ENCODE data around the gene OBP2B.
A peak's percentile ranks its signal among the peaks of the same experiment; 100 is the strongest.
"Not testable (repeated sequence)": the region's sequence is repeated elsewhere in the genome, so short reads cannot be mapped to it uniquely, and the experiment has no call there.

The OBP2B gene, protein sequence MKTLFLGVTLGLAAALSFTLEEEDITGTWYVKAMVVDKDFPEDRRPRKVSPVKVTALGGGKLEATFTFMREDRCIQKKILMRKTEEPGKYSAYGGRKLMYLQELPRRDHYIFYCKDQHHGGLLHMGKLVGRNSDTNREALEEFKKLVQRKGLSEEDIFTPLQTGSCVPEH

DNA sequence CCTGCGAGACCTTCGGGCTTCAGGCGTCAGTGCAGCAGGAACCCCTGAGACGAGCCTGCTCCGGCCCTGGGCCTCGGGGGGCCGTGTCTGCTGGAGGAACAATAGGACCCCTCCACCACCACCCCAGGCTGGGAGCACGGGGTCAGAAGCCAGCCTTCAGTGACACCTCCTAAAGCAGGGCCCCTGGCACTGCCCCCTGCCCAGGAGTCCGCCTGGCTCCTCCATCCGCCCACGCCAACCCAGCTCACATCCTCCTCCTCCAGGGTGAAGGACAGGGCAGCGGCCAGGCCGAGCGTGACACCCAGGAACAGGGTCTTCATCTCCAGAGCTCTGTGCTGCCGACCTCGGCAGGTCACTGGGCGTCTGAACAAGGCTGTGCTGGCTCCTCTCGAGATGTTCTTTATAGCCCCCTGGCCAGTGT is at the start of gene OBP2B:
OBP2B (minus strand) TSS at position 371 of the 421 bp plus-strand sequence; CDS start at position 320, 51 bp downstream.
- DNase-seq = not testable (repeated sequence)

DNA sequence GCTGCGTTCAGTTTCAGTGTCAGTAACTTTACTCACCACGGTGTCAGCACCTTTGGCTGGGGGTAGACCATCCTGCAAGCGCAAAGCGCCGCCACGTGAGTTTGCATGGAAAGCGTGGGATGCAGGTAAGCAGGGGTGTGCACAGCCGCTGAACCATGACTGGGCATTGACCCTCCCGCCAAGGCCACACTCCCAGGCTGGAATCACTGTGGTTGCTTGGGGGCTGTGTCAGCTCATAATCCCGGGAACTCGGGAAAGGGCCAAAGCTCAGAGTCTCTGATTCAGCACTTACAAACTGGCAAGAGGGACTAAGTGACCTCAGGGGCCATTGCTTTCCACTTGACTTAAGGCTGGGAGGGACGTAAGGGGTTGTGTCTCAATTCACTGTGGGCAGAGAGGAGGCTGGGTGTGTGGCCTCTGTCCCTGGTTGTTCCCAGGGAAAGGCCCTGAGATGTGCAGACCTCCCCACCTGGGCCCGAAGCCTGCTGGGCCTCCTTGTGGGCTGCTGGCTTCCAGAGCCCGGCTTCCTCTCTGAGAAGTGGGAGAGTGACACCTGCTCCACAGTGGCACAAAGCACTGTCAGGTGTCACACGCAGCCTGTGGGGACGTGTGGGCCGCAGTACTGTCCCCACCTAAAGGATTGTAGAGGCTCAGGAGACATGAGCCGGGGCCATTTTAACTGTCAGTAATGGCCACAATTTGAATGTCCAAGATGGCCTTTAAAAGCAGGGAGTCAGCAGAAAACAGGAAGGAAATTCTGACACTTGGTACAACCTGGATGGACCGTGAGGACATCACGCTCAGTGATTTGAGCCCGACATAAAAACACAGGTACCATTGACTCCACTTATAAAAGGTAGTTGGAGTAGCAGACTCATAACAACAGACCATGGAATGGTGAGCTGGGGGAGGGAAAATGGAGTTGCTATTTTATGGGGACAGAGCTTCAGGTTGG is 49.3 kb upstream of the OBP2B start:
- DNase-seq = no peak

DNA sequence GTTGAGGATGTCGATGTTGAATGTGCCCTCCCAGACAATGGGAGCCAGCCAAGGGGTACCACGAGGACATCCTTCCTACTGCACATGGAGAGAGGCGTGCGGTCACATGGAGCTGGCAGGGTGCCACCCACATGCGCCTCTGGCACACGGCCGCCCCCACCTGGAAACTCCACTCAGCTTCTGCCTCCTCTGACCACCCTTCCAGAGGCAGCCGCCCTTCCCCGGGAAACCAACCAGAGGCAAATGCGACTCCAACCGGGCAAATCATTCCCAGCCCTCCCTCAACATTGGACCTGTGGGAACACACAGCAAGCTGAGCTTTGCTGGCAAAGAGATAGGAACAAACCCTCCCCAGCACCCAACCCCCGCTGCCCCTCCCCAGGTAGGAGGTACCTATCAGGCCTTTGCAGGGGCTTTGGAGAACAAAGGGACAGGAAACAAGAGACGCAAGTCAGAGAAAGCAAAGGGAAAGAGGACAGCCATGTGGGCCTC is 48.5 kb upstream of the OBP2B start:
- DNase-seq = no peak

DNA sequence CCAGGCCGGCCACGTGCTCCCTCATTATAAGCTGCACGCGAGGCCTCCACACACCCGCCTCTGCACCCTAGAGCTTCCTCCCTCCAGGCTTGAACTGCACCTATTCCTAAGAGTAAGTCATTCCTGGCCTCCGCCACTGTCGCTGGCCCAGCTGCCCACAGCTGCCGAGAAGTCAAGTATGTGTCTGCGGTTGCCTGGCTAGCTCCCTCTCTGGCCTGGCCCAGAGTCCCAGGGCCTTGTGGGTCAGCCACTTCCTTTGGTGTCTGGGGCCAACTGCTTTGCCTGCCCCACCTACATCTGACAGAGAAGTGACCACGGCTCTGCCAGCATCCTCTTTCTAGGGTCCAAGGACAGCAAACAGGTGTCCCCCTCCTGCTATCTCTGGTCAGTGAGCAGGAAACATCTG is 47.6 kb upstream of the OBP2B start:
- no peak for DNase-seq

DNA sequence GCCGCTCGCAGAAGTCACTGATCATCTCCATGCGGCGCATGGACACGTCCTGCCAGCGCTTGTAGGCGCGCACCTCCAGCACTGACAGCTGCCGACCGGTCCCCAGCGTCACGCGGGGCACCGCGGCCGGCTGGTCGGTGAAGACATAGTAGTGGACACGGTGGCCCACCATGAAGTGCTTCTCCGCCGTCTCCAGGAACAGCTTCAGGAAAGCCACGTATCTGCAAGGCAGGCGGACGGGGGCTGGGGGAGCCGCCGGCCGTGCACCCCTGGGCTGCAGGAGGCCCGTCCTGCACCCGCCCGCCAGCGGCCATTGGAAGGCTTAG is 47.0 kb upstream of the OBP2B start:
- DNase-seq = no peak

DNA sequence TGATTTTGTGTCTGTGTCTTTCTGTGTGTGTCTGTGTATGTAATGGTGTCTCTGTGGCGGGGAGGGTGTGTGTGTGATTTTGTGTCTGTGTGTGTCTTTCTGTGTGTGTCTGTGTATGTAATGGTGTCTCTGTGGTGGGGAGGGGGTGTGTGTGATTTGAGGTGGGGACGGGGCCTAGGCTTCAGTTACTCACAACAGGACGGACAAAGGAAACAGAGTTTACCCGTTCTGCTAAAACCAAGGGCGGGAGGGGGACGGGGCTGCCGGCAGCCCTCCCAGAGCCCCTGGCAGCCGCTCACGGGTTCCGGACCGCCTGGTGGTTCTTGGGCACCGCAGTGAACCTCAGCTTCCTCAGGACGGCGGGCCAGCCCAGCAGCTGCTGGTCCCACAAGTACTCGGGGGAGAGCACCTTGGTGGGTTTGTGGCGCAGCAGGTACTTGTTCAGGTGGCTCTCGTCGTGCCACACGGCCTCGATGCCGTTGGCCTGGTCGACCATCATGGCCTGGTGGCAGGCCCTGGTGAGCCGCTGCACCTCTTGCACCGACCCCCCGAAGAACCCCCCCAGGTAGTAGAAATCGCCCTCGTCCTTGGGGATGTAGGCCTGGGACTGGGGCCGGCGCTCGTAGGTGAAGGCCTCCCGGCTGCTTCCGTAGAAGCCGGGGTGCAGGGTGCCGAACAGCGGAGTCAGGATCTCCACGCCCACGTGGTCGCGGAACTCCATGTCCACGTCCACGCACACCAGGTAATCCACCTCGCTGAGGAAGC is 46.5 kb upstream of the OBP2B start:
- no peak for DNase-seq

DNA sequence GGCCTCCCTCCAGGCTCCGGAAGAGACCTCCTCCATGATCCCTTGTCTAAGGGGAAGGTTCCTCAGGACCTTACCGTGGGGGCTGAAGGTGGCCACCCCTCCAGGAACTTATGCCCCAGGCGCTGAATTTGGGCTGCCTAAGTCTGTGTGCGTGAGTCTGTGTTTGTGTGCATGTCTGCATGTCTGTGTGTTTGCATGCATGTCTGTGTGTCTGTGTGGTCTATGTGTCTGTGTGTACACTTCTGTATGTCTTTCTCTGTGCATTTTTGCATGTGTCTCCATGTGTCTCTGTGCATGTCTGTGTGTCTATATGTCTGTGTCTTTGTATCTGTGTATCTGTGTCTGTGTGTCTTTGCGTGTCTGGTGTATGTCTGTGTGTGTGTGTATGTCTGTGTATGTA is 45.4 kb upstream of the OBP2B start:
- DNase-seq = no peak

DNA sequence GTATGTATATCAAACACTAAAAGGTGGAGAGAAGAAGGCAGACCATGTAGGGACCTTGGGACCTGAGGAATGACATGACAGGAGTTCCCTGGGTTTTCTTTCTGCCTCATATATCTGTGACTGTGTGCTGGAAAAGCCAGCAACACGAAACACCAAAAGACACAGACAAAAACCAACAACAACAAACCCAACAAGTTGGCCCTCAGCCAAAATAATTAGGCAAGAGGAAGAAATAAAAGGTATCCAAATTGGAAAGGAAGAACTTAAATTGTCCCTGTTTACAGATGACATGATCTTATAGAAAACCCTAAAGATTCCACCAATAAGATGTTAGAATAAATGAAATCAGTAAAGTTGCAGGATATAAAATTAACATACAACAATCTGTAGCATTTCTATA is 44.2 kb upstream of the OBP2B start:
- DNase-seq = no peak

DNA sequence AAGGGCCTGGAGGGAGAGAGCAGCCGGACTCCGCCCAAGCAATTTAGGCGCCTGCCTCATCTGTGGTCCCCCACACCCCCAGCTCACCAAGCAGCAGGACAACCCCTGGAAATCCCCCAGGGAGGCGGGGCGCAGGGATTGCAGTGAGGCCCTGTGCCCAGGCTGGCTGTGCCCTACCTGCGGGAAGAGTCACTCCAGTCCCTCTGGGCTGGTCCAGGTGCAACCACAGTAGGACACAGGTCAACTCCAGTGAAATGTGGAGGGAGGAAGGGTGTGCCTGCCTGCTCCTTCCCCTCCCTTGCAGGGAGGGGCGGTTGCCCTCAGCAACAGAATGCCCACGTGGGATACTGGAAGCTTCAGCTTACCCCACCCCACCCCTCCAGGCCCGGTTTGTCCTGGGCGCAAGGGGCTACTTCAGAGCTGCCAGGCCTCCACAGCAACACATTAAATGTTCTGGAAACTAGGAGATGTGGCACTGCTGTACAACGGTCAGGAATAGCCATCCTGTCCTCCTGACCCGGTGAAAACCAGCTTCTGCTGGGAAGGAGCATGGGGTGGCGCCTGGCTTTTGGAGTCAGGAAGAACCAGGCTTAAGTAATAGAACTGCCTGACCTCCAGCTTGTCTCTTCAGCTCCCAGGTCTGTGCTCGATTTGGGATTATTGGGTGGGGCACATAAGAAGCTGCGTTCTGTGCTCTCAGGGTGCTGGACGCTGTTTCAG is 43.4 kb upstream of the OBP2B start:
- no peak for DNase-seq

DNA sequence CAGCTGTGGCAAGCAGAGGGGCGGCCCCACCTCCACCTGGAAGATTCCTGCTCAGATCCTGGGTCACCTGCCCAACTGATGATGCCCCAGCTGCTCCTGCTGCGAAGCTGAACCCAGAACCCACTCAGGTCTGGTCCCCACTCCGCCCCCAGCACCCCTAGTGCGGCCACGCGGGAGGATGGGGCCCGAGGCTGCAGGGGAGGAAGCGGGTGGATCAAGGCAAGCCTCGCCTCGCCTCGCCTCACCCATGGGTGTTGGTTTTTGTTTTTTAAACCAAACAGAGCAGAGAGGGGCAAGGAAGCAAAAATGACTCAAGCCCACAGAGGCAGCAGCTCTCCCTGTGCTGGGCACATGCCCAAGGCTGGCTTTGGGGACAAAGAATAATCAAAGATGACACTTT is 42.7 kb upstream of the OBP2B start:
- no peak for DNase-seq

DNA sequence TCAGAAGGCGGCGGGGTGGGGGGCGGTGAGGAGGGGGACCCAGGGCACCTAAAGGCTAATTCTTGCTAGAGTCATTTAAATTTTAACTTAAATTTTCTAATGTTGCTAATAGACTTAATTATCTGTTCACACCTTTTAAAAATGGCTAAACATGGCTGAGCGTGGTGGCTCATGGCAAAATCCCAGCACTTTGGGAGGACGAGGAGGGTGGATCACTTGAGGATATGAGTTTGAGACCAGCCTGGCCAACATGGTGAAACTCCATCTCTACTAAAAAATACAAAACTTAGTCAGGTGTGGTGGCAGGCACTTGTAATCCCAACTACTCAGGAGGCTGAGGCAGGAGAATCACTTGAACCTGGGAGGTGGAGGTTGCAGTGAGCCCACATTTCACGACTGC is 42.2 kb upstream of the OBP2B start:
- not testable (repeated sequence) for DNase-seq

DNA sequence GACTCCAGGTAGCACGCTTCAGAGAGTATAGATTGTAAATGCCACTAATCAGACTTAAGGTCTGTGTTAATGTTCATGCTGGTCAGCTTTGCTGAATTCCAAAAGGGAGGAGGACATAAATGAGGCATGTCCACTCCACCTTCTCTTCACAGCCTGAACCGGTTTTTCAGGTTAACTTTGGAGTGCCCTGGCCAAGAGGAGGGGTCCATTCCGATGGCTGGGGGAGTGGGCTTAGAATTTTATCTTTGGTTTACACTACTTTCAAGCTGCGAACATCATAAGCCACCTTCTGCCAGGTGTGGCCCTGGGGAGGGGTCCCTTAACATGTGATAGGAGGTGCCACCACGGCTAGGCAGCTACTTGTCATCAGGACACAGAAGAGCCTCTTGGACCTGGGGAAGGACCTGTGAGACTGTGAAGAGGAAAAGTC is 41.7 kb upstream of the OBP2B start:
- DNase-seq = no peak

DNA sequence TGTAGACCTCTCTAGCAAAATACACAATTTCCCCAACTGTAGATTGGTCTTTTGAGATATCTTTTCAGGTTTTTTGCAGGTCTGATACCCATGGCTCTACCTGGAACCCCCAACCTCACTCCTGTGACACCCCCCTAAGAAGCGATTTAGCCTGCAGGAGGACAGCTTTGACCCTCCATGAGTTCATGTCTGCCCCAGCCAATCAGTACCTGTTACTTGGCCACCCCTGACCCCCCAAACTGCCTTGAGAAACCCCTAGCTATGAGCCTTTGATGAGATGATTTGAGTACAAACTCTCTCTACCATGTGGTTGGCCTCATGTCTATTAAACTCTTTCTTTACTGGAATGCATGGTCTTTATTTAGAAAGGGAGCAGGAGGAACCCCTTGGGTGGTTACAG is 40.3 kb upstream of the OBP2B start:
- no peak for DNase-seq

DNA sequence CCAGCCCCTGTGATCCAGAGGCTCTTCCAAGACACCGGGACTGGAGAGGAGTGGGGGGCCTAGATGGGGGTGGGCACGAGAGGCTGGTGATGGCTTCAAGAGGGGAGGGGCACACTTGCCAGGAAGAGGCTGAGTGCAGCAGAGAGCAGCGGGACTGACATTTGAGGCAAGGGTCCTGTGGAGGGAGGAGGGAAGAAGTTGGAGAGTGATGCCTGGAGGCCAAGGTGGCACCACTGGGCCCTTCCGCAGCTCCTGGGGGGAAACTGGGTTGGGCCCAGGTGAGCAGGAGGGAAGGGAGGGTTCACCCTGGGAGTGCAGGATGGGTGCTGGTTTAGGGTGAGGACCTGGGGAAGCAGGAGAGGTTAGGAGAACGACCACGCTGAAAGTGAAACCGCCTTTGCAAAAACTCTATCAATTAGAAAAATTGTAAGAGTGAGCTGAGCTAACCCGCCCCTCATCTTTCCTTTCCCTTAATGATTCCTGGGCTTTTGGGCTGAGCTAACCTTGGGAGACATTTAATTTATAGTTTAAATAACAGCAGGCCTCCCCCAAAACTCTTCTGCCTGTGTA is 39.8 kb upstream of the OBP2B start:
- DNase-seq = no peak

DNA sequence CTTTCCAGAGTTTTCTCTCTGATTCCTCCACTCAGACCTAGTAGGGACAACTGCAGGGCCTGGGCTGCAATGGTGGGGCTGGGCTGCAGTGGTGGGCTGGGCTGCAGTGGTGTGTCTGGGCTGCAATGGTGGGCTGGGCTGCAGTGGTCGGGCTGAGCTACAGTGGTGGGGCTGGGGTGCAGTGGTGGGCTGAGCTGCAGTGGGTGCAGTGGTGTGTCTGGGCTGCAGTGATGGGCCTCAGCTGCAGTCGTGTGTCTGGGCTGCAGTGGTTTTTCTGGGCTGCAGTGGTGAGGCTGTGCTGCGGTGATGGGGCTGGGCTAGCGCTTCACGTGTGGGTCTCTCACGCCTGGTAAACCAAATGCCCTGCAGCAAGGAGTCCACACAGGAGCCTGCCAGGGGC is 38.6 kb upstream of the OBP2B start:
- no peak for DNase-seq

DNA sequence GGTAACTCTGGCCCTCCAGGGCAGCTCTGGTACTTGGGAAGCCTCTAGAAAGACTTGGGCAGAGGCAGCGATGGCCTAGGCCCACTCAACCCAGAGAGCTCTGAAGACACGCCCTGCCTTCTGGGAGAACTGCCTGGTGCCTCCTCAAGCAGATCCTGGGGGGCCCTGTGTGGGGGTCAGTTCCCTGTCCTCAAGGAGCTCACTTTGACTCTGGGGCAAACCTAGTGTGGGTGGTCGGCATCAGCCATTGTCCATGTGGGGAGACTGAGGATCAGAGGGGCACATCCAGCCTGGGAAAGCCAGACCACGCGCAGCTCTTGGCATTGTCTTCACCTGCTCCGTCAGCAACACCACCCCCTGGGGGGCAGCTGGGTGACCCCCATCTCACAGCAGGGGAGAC is 37.9 kb upstream of the OBP2B start:
- DNase-seq = no peak

DNA sequence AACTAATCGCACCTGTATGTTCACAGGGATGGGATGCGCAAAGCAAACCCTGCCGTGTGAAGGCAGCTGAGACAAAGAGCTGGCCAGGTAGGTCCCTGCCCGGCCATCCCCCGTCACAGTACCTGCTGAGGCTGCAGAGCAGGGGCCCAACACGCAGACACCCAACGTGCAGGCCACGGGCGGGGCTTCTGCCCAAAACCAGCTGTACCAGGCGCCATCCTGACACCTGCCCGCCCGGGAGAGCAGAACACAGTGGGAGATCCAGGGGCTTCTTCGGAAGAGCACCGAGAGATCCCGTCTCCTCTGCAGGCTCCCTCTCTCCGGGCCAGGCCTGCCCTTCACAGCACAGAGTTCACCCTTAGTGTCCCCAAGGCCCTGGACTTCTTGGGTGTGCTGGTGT is 37.5 kb upstream of the OBP2B start:
- DNase-seq = no peak

DNA sequence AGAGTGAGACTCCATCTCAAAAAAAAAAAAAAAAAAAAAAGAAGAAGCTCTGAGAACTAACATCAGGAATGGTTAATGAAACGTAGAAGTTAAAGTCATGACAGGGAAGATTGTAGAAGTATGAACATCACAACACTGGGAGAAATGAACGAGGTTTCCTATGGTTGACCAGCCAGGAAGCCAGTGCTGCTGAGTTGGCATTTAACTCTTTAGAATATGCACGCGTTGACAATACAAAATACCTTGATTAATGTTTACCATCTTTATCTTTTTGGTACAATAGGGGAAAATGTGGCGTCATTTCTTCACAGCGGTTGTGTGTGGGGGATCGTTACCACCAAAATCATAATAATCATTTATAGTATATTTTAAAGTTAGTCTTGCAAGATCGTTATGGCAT is 33.9 kb upstream of the OBP2B start:
- no peak for DNase-seq

DNA sequence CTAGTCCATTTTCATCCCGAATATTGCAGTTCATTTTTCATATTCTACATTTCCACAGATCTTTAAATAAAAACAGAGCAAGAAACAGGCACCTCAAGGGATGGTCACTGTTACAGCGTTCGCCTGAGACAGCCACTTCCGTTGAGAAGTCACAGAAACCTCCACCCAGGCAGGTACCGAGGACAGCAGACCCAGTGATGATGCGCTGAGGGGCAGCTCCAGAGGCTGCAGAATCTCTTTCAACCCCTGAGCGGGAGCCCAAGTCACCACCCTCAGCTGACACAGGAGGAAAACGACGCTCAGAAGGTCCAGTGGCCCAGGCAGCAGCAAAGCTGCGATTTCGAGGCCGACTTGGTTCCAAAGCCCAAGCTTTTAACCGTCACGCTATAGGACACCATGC is 33.2 kb upstream of the OBP2B start:
- no peak for DNase-seq

DNA sequence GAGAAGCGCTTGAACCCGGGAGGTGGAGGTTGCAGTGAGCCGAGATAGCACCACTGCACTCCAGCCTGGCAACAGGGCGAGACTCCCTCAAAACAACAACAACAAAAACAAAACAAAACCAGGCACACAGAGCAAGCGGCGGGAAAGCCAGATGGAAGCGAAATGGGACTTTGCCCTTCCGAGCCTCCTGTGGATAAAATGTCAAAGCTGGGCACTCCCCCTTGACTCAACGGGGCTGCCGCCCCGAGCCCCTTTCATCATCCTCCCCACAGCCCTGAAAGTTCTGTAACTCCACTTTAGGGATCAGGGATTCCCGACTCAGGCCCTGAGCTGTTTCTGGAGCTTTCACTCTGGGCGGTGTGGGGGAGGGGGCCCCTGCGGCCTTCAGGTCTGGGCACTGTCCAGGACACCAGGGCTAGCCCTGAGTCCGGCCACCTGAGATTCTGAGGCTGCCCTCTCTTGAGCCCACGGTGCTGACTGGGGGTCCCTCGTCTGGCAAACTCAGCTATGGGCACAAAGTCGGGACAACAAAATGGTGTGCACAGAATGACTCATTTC is 30.6 kb upstream of the OBP2B start:
- no peak for DNase-seq

DNA sequence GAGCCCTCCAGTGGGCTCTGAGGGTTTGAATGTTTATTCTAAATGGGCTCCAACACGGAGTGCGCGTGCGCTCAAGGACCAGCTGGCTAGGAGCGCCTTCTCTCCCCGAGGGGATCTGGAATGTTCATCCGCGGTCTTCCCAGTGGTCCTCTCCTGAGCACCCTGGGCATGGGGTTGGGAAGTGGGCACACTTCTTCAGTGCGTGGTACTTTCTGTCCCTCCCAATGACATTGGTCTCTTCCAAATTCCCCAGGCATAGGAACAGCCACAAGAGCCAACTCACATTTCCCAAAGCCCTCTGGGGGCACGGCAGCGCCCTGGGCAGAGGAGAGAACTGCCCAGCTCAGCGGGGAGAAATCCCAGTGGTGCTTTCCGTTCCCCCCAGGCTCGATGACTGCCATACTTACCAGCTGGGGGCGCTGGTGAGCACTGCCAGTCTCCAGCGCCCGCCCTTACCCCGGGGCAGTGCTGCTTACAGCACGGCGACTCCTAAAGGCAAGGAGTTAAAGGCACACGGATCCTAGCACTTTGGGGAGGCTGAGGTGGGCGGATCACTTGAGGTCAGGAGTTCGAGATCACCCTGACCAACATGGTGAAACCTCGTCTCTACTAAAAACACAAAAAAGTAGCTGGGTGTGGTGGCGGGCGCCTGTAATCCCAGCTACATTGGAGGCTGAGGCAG is 29.9 kb upstream of the OBP2B start:
- DNase-seq = peak in 1 of 2 experiments; percentile 8

Data from SHP77 (cell line).